GM19043 (cell line): ENCODE results near the gene CREG2.

Experiments used
- ATAC-seq: cut with Tn5 transposase; IDR thresholded peaks from one replicate; pipeline ENCODE4 v1.9.1; 2021; ENCODE audit warnings: low read depth; ENCODE audit not compliant: unreplicated experiment

The CREG2 gene

DNA sequence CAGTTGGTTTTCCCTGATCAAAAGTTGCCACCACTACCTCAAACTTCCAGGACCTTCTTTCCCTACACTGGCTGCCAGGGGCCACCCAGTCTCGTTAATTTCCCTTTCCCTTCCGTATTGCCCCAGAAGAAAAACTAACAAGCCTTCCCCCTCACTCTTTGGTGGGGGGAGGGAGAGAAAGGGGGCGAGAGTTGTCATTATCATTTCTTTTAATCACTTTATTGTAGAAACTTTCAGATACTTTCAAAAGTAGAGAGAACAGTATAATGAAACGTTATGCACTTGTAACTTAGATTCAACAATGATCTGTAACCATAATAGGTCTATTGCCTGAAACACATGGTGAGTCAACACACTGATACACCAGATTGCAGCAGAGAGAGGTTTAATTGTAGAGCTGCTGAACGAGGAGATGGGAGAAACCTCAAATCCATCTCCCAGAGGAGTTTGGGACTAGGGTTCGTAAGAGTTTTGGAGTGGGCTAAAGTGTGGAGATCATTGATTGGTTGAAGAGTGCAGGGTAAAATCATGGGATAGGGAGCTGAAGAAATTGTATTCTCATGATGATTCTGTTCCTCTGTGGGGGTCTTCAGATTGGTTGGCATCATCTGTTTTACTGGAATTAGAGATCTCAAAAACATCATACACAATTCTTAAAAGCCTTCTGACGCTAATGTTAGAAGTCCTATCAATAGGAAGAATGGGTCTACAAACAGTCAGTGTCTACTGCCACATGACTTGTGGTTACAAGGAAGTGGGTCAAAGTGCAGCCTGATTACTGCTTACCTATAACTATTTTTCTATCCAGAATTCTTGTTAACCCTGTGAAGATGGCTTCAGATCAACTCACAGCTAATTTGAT, 76.2 kb downstream of the CREG2 start:
- no peak for ATAC-seq

DNA sequence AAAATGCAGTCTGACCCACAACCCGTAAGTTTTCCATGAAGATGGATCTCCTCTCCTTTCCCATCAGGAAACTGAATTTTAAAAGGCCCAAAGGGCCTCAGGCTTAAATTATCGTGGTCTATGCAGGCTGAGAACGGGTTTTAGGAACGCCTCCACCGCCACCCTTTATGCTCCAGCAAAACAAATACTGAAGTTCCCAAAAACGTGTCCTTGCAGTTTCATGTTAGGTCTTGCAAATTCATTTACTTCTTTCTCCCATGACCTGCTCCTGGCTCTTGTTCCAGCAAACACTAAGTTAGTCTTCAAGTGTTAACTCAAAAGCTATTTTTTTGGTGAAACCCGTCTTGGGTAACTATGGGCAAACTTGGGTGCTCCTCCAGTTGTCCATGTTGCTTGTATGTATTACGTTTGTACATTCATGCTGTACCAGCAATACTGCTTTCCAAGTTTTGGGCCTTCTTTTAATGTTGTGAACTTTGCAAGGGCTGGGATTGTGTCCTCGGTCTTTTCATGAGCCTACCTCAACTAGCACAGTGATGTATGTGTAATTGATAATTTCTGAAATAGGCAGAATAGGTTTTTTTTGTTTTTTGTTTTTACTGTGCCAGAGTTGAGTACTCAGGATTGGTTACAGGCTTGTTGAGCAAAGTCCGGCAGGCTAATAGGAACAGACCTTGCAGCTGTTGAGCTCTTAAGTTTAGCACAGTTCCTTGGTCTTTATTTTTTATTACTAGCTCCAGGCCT, 77.0 kb downstream of the CREG2 start:
- ATAC-seq, result no peak

DNA sequence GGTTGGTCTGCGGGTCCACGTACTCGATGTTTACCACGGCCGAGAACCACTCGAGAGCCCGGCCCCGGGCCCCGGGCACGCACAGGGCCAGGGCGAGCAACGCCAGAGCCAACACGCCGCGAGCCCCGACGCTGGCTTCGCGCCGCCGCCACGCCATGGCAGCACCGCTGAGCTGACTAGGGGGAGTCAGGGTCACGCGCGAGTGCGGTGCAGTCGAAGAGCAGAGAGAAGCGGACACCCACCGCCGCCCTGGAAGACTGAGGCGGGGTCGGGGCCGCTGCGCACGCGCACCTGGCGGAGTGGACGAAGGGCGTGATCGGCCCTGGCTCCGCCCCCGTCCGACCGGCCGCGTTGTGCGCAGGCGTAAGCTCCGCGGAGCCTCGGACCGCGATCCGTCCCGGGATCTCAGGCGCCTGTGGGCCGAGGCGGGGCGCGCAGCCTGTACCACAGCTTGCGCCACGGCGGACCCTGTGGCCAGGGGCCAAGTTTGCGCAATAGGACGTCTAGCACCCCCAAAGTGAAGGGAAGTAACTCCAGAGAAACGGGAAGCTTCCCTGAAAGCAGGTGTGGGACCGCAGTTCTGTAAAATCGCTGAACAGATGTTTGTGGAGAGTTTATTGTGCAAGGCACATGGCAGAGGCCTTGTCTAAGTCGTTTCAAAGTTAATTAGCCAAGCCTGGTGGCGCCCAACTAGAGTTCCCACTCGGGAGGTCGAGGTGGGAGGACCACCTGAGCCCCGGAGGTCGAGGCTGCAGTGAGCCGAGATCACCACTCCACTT, 78.7 kb downstream of the CREG2 start, which contains the start of gene RNF149:
Gene RNF149, minus strand, starts transcription at position 270 of the 779 bp plus-strand sequence. Its CDS starts 113 bp downstream, at position 157.
- ATAC-seq, result peak; percentile 62

DNA sequence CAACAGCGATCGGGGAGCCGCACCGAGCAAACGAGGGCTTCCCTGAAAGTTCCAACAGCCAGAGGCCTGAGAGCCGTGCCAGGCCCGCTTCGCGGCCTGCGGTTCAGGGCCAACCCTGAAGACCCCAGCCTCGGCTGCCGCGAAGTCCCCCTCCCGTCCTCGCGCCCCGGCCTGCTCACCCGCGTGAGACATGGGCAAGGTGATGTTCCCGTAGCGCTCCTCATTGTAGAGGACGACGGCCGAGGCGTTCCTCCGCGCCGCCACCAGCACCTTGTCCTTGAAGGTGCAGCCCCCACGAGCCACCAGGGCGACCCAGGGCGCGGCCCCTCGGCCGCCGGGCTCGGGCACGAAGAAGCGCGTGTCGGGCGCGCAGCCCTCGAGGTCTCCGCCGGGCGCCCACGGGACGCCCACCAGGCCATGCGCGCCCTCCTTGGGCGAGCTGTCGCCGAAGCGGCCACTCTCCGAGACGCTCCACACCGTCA, 79.3 kb downstream of the CREG2 start:
- ATAC-seq, result peak; percentile 3

DNA sequence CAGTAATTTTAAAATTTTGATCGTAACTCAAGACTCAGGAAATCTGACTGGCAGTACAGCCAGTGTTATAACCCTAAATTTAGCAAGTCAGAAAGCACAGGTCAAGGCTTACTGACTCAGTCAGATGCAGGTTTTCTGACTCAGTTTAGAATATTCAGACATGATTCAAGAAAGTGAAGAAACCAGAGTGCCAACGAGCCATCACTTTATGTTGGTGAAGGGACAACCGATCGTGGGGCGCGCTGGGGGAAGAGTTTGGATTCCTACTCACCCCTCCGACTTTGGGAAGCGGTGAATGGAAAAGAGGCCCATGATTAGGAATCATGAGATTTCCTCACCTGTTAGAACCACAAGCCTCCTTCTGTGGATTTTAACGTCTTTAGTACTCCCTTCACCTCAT, 79.8 kb downstream of the CREG2 start:
- ATAC-seq, result no peak

DNA sequence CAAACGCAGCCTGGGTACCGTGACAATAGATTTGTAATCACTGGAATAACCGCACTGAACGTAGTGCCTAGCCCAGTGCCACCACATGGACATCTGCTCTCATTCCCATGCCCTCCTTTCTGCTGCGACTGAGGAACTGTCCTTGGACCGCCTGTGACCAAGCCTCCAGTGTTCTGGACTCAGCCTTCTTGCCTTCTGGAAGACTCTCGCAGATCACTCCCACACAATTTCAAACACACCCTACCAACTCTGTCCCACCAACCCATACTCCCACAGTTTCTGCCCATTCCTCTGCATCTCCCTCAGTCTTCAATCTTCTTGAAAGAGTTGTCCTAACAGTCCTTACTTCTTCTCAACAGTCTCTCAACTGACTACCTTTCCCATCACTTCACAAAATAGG, 80.9 kb downstream of the CREG2 start:
- no peak for ATAC-seq

DNA sequence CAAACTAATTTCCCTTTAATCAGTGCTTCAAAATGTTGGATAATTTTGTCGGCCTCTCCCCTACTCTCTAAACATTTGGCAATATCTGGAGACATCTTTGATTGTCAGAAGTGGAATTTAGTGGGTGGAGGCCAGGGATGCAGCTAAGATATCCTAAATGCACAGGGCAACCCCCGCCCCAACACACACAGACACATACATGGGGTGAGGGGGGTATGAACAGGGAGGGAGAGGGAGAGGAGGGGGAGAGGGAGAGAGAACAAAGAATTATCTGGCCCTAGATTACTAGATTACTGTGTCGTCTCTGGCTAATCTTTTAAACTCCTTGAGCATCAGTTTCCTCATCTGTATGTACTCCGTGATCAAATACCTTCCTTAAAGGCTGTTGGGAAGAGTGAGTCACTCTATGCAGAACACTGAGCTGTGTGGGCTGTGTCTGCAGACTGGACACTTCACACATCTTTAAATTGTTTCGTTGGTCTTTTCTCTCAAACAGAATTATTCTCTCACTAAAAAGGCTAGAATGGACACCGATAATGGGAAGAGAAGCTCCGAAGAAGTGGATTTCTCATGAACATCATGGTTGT, 81.7 kb downstream of the CREG2 start:
- no peak for ATAC-seq

DNA sequence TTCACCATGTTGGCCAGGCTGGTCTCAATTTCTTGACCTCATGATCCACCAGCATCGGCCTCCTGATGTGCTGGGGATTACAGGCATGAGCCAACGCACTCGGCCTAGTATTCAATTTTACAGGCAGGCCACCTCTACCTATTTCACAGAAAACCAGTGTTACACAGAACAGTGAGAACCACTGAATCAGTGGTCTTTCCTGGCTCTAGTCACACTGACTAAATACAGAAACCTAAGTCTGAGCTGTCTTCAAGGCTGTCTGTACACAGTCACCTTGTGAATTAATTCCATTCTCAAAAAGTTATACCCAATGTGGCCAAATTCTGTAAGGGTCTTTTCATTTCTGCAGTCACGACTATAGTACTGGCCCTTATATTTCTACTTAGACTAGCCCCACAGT, 82.3 kb downstream of the CREG2 start:
- no peak for ATAC-seq

DNA sequence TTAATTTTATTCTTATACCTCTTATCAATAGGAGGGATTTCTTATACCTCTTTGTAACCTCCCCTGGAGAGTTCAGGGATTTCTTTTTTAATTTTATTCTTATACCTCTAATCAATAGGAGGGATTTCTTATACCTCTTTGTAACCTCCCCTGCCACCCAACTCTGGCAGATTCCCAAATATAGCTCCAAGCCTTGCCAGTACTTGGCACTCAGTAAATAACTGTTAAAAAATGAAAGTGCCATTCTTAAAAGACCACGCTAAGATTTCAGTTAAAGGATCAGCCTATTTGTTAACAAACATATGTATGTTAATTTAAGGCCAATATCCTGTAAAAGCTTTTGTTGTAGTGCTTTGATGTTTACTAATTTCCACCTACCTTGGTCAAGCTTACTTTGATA, 83.6 kb downstream of the CREG2 start:
- ATAC-seq, result no peak

DNA sequence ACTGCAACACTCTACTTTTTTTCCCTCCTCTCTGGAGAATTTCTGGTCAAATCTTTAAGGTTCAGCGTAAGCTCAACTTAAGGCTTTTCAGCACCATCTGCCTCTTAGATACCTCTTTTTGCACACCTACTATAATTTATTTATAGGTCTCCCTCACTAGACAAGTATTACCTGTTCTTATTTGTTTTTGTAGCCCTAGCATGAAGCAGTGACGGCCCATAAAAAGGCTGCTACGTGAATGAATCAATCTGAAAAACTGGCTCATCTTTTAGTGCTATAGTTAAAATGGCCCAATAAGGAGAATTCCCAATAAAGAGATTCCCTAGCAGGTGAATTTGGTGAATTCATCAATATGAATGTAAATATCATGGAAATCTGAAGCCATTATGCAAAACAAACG, 85.3 kb downstream of the CREG2 start:
- no peak for ATAC-seq

DNA sequence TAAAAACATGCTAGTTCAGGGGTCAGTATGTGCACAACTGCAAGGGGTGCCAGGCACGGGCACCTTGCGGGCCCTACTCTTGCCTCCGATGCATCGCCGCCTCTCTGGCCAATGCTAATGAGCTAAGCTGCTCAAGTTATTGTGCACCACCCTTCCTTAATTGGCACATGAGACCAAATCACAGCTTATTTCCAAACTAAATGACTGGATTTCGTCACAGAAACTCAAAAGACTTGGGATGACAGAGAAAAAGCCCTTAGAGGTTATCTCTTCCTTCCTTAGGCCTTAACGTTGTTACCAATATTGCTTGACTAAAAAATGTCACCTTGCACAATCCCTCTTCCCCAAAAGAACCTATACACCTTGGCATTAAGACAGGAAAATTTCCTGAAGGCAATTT, 86.5 kb downstream of the CREG2 start:
- ATAC-seq, result no peak

DNA sequence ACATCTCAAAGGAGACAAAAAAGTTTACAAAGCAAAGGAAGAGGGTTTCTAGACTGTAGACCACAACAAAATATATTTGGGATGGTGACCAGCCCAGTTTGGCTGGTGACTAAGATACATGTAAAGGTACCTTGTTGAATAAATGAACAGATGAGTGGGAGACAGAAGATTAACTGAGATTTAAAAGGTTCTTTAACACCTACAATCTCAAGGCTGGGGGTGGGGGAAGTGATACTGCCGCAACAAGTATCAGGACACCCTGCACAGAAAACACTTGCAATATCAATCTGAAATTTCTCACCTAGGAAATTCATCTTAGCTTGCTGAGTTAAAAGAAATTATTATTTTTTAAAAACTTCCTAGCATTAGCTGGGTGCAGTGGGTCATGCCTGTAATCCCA, 87.1 kb downstream of the CREG2 start:
- ATAC-seq, result no peak

DNA sequence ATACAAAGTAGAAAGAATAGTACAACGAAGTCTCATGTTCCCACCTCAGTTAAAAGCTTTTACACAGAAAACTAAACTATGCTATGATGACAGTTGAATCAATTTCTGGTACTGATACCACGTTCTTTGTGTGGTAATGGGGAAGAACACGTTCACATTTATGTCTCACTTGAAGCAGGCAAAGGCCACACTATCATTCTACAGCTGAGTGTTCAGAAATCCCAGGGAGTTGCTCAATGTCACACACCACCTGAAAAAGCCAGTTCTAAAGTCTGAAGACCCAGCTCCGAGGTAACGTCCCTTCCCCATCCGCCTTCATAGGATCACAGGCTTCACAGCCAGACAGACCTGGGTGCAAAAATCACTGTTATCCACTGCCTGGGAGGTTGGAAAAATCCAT, 87.7 kb downstream of the CREG2 start:
- ATAC-seq, result no peak

DNA sequence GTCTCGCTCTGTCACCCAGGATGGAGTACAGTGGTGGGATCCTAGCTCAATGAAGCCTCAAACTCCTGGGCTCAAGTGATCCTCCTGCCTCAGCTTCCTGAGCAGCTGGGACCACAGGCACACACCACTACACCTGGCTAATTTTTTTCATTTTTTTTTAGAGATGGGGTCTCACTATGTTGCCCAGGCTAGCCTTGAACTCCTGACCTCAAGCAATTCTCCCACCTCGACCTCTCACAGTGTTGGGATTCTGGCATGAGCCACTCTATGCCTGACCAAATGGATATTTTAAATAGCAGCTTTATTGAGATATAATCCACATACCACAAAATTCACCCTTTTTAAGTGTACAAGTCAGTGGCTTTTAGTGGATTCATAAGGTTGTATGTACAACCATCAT, 89.9 kb downstream of the CREG2 start:
- ATAC-seq, result no peak

DNA sequence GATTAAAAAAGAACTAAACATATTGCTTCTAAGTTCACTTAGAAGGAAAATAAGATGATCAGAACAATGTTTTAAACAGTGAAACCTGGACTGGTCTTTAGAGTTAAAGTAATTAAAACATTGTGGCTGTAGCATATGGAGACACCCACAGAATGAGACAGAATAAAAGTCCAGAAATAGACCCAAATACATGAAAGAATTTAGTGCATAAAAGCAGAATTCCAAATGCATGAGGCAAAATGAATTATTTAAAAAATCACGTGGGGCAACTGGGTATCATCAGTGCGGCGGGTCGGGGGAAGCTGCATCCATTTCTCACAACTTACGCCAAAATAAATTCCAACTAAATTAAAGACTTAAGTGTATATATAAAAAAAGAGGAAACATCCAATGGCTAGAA, 90.9 kb downstream of the CREG2 start:
- ATAC-seq, result no peak

DNA sequence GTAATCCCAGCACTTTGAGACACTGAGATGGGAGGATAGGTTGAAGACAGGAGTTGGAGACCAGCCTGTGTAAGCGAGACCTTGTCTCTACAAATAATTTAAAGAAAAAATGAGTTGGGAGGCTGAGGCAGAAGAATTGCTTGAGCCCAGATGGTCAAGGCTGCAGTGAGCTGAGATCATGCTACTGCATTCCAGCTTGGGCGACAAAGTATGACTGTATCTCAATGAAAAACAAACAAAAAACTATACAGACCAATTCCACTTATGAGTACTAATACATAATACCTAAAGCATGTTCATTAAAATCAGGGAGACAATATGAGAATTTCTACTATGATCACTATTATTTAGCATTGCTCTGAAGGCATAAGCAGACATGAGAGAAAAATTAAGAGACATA, 91.4 kb downstream of the CREG2 start:
- ATAC-seq, result no peak
